T-helper 2 cell treated with Interferon-gamma antibody and Interleukin-4, amounts not matched to agents 100 ng/mL and 5 ng/mL, for 36 hours (primary cell): ENCODE measurements around the gene BRS3. TPM values are rescaled to one million over a fixed set of nuclear protein-coding genes. Genes with fewer than 3 reads are reported as not detected.
"Not testable (repeated sequence)": the region's sequence is repeated elsewhere in the genome, so short reads cannot be mapped to it uniquely, and the experiment has no call there.

Source experiments
- intact Hi-C: fragments of 100-400 bp; cut with micrococcal nuclease; formaldehyde crosslinking; loops from one replicate; pipeline ENCODE4 v1.15.1; 2023
- total RNA-seq: library from RNA; stranded (reverse); gene quantifications from 2 replicates; pipeline ENCODE4 v1.2.3, GENCODE V29; 2022

Gene BRS3
- total RNA-seq: not detected in 2 replicates

DNA sequence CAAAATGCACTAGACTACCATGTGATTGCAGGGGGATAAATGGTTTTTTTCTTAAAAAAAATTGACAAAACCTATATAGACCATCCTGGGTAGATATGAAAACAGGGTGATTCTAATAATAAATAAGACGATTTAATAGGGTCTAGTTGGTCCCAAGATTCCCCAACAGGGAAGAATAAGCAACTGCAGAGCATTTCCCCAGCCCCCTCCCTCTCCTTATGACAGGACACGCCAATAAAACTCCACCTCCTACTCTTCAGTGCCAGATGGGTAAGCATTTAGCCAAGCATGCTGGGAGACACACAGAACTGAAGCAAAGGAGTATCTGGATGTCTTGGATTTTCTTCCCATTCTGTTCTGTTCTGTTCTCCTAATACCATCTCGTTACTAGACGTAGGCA, at the start of gene BRS3:
Gene BRS3 (plus strand): TSS at position 301 of the 400 bp plus-strand sequence. CDS start 168 bp downstream, outside the sequence.
- intact Hi-C loops: no loop called here

DNA sequence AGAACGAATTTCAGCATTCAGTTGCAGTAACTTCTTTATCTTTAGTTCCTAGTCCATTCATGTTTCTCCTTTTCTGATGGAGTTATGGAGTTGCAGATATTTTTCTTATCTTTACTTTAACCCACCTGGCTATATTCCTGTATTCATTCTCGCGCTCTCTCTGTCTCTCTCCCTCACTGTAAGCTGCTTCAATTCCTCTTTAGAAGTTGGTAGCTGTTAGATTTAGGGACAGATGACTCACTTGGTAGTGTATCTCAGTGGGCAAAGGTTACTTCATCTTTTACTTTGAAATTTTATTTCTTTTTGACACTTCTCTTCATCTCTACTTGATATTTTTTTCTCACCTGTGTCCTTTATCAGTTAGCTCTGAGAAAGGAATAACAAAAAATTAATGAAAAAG, 49.6 kb upstream of the BRS3 start:
- intact Hi-C loops: no loop called here

DNA sequence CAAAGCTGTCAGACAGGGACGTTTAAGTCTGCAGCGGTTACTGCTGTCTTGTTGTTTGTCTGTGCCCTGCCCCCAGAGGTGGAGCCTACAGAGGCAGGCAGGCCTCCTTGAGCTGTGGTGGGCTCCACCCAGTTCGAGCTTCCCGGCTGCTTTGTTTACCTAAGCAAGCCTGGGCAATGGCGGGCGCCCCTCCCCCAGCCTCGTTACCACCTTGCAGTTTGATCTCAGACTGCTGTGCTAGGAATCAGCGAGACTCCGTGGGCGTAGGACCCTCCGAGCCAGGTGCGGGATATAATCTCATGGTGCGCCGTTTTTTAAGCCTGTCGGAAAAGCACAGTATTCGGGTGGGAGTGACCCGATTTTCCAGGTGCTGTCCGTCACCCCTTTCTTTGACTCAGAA, 42.1 kb upstream of the BRS3 start:
- intact Hi-C loops: not testable (repeated sequence)

DNA sequence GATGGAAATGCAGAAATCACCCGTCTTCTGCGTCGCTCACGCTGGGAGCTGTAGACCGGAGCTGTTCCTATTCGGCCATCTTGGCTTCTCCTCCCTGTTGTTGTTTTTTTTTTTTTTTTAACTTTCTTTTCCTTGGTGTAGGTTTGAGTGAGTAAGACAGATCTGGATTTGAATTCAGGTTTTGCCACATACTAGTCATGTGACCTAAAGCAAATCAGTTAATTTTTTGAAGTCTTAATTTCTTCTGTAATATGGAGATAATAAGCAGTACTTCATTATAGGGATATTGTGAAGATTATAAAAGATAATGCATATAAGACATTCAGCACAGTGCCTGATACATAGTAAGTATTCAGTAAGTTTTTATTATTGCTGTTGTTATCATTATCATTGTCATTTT, 41.5 kb upstream of the BRS3 start:
- intact Hi-C loops: no loop called here

DNA sequence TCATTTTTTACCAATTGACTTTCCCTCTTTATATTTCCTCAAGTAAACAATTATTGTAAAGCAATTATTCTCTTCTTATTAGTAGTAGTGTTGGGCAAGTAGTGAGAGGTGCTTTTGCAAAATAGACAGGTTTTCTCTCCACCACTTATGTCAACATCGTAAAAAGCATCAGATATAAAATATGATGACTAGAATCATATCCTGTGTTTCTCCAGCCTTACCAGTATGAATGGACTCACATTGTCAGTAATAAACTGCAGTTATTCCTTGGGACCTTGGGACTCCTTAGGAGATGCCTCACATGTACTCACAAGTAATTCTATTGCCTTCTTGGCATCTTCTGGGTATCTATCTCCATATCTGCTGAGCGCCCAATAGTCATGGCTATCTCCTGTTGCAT, 40.4 kb upstream of the BRS3 start:
- intact Hi-C loops: no loop called here

DNA sequence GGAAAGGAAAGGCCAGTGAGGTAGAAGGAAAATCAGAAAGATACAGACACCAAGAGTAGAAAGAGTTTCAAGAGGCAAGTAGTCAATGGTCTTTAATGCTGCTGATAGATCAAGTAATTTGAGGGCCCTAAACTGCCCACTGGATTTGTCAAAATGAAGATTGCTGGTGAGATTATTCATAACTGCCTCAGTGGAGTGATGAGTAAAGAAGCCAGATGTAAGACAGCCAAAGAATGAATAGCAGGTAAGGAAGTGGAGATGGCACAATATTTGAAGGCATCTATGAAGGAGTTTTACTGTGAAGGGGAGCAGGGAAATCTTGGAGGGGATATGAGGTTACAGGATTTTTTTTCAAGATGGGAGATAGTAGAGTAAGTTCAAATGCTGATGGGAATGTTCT, 39.8 kb upstream of the BRS3 start:
- intact Hi-C loops: no loop called here

DNA sequence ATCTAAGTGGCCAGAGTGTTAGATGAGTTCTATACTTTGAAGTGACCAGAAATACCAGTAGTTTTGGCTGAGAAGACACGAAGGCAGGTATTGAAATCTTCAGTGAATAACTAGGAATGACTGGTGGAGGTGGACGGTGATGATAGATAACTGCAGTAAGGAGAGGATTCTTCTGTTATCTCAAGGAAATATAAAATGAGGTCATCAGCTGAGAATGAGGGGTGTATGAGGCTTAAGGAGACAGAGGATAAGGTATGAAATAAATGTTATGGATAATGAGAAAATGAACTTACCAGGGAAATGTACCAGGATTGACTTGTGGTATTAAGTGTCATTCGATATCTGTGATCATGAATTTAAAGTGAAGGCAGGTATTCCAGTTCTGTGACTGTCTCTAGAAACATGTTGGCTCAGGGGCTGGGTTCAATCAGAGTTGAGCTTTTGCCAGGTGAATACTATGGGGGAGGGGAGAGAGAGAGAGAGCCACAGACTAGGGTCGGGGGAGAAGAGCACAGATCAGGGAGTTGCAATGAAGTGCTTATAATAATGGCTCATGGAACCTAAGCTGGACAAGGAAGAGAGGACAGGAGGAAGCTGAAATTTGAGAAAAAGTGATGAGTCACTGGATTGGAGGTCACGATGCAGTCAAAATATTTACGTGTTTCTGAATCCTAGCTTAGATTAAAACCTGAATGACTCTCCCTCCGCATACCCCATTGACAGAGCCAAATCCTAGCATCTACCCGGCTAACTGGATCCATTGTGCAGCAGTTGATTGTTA, 37.5 kb upstream of the BRS3 start:
- intact Hi-C loops: no loop called here

DNA sequence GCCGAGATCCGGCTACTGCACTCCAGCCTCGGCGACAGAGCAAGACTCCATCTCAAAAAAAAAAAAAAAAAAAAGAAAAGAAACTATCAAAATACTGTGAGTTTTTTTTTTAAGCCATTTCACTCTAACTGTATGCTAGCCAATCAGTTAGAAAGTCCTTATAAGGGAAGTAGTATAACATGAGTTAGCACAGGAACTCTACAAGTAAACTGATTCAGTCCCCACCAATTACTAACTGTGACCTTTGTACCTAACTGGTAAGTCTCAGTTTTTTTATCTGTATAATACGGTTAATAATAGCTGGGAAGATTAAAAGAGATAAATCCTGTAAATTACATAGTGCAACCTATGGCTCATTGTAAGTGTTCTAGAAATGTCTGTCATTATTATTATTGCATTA, 35.1 kb upstream of the BRS3 start:
- intact Hi-C loops: no loop called here

DNA sequence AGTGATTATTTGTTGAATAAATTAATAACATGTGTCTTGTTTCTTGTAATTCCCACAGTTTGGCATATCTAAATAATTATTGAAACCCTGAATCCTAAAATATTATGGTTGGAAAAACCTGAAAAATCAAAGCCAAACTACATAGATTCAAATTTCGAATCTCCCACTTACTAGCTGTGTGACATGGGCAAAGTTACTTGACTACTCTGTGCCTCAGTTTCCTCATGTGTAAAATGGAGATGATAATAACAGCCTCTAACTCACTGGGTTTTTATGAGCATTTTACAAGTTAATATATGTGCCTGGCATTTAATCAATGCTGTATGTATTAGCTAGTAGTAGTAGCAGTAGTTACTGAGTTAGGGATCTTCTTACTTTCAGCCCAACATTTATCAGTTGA, 34.6 kb upstream of the BRS3 start:
- intact Hi-C loops: no loop called here

DNA sequence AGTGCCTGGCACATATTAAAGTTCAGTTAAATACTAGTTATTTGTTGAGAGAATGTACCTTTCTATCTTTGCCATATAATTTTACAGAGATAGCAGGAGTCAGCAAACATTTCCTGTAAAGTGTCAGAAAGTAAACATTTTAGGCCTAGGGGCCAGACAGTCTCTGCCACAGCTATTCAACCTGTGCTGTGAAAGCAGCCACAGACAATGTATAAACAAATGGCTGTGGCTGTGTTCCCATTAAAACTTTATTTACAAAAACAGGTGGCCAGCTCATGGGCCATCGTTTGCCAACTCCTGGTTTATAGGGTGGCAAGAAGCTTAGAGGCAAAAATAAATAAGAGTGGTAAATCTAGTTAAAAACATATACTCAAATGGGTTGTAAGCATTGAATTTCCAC, 34.0 kb upstream of the BRS3 start:
- intact Hi-C loops: no loop called here

DNA sequence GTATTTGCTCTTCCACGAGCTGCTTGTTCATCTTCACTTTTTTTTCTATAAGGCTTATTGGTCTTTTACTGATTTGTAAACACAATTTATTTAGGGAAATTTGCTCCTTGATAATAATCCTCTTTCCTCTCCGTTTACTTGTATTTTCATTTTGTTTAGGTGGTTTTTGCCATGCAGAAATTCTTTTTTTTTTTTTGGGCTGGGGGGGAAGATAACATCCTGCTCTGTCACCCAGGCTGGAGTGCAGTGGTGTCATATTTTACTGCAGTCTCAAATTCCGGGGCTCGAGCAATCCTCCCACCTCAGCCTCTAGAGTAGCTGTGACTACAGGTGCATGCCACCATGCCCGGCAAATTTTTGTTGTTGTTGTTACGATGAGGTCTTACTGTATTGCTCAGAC, 31.6 kb upstream of the BRS3 start:
- intact Hi-C loops: no loop called here

DNA sequence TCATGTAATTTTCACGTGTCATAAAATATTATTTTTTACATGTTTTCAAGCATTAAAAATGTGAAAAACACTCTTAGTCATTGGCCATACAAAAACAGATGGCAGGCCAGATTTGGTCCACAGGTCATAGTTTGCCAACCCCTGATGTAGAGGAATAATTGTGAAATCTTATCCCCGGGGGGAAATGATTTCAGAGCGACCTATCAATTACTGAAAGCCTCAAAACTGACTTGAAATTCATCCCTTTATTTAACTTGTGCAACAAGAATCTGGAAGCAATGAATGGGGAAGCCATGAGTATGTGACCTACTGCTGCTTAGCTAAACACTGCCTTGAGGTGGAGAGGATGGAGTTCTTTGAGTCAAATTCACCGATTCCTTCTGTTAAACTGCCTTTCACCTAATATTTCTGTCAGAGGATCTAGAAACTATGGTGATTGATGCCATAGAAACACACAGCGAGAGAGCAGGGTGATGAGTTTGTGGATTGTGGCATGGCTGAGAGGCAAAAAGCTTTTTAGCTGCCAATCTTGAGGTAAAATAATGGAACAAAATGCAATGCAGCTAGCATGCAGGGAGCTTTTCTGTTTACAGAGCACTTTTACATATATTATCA, 30.3 kb upstream of the BRS3 start:
- intact Hi-C loops: no loop called here

DNA sequence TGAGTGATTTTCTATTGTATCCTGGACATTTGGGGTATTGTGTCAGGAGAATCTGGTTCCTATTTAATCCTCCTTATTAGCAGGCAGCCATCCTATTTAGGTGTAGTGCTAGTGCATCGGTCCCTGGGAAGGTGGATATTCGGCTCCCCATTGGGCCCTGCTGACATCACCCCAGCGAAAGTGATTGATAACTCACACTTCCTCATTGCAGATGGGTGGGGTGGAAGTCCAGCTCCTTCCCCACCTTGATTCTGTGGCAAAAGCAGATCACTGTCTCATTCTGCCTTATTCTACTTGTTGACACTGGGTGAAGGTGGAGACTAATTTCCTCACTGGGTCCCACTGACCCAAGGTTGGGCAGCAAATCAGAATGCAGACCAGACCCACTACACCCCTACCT, 23.2 kb upstream of the BRS3 start:
- intact Hi-C loops: no loop called here

DNA sequence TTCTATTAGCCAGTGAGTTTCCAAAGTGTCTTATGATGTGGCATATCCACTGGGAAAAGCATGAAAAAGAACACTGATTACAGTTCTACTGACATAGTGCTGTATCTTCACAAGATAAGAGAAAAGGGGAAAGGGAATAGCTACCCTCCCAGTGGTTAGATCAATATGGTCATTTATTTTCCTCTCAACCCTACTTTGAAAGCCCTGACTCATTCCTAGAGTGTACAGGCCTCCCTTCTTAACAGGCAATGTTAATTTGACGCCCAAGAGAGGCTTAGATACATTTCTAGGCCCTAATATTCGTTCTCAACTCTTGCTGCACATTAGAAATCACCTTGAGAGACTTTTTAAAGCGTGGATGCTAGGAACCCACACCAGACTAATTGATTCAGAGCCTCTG, 20.4 kb upstream of the BRS3 start:
- intact Hi-C loops: no loop called here

DNA sequence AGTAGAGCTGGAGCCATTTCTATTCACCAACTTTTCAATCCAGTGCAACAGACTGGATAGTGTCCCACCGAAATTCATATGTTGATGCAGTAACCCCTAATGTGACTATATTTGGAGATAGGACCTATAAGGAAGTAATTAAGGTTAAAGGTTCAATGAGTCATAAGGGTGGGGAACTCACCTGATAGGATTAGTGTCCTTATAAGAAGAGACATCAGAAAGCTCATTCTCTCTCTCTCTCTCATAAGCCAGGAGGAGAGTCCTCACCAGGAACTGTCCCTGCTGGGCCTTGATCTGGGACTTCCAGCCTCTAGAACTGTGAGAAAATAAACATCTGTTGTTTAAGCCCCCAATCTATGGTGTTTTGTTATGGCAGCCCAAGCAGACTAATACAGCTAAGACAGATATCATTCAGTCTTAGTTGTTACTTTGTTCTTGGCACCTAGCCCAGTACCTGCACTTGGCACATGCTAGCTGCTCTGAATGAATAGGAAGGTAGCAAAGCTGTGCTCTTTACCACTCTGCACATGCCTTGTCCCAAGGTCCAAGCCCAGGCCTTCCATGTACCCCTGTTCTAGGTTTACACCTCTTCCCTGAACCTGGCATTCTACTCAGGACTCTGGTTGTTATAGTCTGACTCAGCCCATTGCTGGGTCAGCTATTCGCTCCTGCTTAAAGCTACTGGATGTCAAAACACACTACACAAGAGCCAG, 19.2 kb upstream of the BRS3 start:
- intact Hi-C loops: no loop called here

DNA sequence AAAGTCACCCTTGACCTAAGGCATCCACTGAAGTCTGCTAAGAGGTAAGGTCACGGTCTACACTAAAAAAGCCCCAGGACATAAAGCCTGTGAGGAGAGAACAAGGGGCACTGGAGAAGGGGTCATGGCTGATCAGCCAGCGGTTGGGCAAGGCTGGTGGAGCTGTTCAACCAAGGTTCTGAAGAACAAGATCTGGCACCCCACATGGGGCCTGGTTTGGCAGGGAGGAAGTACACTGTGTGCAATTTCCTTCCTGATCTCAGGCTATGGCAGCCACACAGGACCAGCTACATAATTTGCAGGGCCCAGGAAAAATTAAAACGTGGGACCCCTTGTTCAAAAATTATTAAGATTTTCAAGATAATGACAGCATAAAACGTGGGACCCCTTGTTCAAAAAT, 14.1 kb upstream of the BRS3 start:
- intact Hi-C loops: no loop called here

DNA sequence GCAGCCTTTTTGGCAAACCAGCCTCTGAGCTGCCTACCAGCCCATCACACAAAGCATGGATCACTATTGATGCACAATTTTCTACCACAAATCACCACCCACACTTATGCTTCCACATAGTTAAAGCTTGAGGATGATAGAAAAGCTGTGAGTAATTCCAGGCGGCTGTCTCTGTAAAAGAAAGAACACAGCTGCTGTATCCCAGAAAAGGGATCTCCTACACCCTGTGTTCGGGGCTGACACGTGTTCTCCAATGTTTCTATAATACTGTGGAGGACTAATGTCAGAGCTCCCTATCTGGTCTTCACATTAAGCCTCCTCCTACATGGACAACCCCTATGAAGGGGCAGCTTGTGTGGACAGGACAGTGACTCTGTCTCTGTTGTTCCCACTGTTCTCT, 12.5 kb upstream of the BRS3 start:
- intact Hi-C loops: no loop called here

DNA sequence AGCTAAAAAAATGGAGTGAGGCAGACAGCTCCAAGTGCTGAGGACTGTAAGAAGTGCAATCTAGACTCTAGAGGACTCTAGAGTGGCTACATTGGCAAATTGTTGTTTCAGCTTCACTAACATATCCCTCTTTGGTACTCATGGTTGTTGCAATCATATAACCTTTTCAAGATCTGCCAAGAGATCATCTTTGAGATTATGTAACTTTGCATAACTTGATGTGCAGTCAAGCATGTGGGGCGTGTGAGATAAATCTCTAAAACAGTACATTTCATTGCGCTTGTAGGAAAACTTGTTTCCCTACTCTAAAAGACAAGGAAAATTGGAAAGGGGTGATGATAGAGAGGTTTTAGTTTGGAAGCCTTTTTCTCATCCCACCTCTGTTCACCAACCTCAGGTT, 11.2 kb upstream of the BRS3 start:
- intact Hi-C loops: no loop called here

DNA sequence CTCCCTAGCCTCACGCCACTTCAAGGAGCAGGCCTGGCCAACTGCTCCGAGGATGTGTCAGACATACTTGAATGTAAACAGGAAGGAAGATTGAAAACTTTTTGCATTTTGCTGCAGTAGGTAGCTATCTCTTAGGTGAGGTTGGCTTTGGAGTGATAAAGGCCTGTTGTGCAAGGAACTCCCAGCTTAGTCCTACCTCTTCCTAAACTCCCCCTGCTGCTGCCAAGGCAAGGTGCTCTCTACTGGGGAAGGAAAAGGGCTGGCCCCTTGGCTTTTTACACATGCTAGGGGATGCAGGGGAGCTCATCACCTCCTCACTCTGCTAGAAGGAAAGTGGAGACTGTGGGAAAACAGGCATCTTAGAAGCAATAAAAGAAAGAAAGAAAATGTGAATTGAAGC, 10.7 kb upstream of the BRS3 start:
- intact Hi-C loops: no loop called here

DNA sequence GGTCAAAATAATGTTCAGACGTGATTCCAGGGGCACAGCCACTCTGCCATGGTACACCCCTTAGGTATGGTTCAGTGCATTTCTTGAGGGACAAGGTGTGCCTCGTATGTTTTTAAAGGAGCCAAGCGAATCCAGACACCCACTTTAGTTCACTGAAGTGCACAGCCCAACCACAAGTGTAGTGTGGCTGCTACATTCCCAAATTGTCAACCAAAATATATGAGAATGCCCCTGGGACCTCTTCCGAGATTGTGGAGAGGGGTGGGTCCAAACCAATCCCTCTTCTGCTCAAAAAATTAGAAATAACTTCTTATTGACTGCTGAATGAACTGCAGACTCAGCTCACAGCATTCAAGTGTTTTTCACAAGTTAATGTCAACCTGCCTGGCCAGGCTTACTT, 7.4 kb upstream of the BRS3 start:
- intact Hi-C loops: no loop called here

DNA sequence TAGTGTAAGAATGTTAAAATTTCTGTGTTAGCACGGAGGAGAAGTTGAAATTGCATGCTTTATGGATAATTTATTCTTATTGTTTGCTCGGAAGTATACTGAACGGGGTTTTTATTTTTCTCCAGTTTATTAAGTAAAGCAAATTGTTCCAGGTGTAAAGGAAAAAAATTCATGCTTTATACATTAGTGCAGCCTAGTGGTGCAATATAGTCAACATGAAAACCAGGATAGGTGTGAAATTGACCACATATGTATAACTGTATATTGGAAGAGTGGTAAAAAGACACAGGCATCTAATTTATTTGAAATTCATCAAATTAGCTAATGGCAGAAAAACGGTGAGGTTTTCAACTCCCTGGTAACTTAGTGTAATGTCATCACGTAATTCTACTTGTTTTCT, 959 bp downstream of the BRS3 start:
- intact Hi-C loops: no loop called here

DNA sequence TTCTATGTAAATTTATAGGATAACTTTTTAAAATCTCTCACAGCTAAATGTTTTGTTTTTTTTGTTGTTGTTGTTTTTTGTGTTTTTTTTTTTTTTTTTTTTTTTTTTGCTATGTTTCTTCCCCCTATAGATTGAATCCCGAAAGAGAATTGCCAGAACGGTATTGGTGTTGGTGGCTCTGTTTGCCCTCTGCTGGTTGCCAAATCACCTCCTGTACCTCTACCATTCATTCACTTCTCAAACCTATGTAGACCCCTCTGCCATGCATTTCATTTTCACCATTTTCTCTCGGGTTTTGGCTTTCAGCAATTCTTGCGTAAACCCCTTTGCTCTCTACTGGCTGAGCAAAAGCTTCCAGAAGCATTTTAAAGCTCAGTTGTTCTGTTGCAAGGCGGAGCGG, 4.1 kb downstream of the BRS3 start:
- intact Hi-C loops: no loop called here

DNA sequence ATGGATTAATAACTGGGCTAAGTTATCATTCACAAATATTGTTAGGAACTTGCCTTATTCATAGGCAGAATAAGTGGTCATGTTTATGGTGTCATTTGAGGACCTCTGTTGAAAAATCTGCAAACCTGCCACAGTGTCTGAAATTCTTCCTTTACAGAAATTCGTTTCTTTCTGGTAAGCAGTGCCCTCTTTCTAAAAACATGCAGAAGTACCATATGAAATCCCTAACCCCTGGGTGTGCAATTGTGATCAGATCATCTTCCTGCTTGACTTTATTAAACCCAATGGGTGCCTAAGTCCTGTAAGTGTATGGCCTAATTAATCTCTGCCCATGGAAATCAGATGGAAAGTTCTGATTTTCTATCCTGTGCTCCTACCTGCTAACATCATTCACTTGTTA, 5.3 kb downstream of the BRS3 start:
- intact Hi-C loops: no loop called here
